ENCODE results near the gene TC2N.

GRCh38 chr14:91805659-91806058, 61.7 kb downstream of the TC2N start:
- TF ChIP-seq POU2F2 (IDR thresholded peaks at IDR 0.05; ENCODE audit: low read depth, low read length): no peak
- TF ChIP-seq POLR2A (IDR thresholded peaks at IDR 0.05; ENCODE audit: low read depth, low read length): no peak

Measured in GM12891 (cell line).